Measurements from ENCODE around the gene NCK2. TPM values are rescaled to one million over a fixed set of nuclear protein-coding genes. Genes with fewer than 3 reads are reported as not detected.
A peak's percentile ranks its signal among the peaks of the same experiment; 100 is the strongest.

NCK2 gene
- total and polyA plus RNA-seq, 2 of the 13 experiments (the other 11 are each of a cell fraction or from before 2014, with no cell fraction given) = 14.8 to 23.5 TPM

DNA sequence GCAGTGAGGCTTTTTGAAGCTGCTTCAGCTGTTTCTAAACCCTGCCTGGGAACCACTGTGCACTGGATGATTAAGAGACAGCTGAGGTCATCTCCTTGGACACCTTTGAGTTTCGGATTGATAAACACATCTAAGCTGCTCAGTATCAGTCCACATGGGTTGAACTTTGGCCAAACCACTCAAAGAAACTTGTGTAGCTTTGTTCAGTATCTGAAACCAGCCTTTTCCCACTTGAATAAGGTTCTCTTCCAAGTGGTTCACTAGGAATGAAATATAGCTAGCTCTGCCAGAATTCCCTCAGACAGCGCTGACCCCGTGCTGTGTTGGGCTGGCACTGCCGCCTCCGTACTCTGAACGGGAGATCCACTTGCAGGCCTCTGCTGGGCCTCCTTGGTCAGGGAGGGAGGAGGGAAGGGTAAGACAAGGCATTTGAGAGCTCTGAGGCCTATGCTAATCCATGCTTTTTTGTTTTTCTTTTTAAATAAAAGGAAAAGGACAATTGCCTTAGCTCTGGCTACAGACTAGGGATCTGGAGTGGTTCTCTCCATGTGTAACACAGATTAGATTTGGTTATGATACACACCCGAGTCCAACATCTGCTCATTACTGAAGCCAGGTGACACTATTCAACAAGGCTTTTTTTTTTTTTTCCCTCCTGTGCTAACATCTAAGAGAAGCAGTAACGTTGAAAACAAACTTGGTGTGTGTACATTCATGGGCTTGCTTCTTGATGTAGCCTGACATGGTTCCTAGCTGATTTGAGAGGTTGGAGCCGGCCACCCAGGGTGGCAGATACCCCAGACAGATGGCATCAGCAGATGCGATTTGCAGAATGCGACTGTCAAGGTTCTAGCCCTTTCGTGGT lies 67.7 kb downstream of the NCK2 start:
- BruUV-seq (replicated peaks) = no TSS peak
- Histone ChIP-seq H3K27me3 (ENCODE audit: control insufficient read depth in 1 of 2, insufficient read depth in 2 of 2, low read length in 2 of 2) (no peaks in the 10 kb centered on the region), H3K27ac (ENCODE audit: extremely low read length, insufficient read depth, low read length) (peak overlapping the region; percentile 33), H3K36me3 (replicated peaks in 1 of 2; ENCODE audit: control insufficient read depth in 1 of 2, insufficient read depth in 2 of 2, low read length in 2 of 2) (peaks cover 0 to 5% of the 10 kb centered on the region in 2 experiments; a peak in 2 of 5 replicates), H3K4me1 (ENCODE audit: insufficient read depth, low read length) (peaks cover 22% of the 10 kb centered on the region), H4K20me1 (ENCODE audit: insufficient read depth, low read length) (no peaks in the 10 kb centered on the region), H2AFZ (ENCODE audit: low read length) (no peak overlapping the region), H3K79me2 (ENCODE audit: insufficient read depth, low read length) (peaks cover 2% of the 10 kb centered on the region), H3K9me3 (ENCODE audit: low read length) (no peaks in the 10 kb centered on the region), H3K4me3 (replicated peaks in 1 of 3; ENCODE audit: insufficient read depth in 1 of 3, low read depth in 2 of 3, low read length in 3 of 3) (0 out of 6 replicates have a peak overlapping the region, but pooled peaks of 2 of the 3 experiments have one; percentile 1 to 11), H3K9ac (ENCODE audit: insufficient read depth, low read depth, low read length) (no peak overlapping the region; the same call in 1 of the 2 replicates), H3K4me2 (ENCODE audit: low read depth, low read length) (peak overlapping the region; percentile 65)
- CTCF ChIA-PET (ENCODE audit: low intra/inter-chr PET ratio, low total read pairs) = no interaction called here
- WGBS (ENCODE audit: low lambda C conversion rate) = 55% methylated on average over 12 of the region's 12 CpGs
- in situ Hi-C loops (cut with HindIII; ENCODE audit: extremely low pct_ligation_motif_present, low pct_unique_long_range_greater_than_20kb) (no loop called here), intact Hi-C loops (cut with micrococcal nuclease; ENCODE audit: unreplicated experiment) (no loop called here)
- ATAC-seq = peak; percentile 93
- POLR2A ChIA-PET = interaction anchor here (0.9 to 1.3 kb wide), 2 partner anchors 10 kb away, joined by 3 to 5 read pairs; no protein-coding TSS in a partner anchor
- peak; percentile 83 for FAIRE-seq
- peak; percentile 60 for DNase-seq (ENCODE audit: low spot score)
- TF ChIP-seq HNF4G (IDR thresholded peaks at IDR 0.05; ENCODE audit: borderline replicate concordance, low read depth, low read length) (peak; percentile 46; the same call in 1 of the 2 replicates), HNF4G (CRISPR knock-in tag; IDR thresholded peaks at IDR 0.05; ENCODE audit: borderline replicate concordance, low read depth) (no peak), ZNF530 (CRISPR knock-in tag; IDR thresholded peaks at IDR 0.05; ENCODE audit: low read depth) (no peak), NR2F6 (IDR thresholded peaks at IDR 0.05) (peak; percentile 22; the same call in 1 of the 2 replicates), NR2F6 (CRISPR knock-in tag; IDR thresholded peaks at IDR 0.05) (0 out of 2 replicates have a peak, but pooled peaks have one; percentile 12), HNF4A (CRISPR knock-in tag; IDR thresholded peaks at IDR 0.05) (peak; percentile 60), ZSCAN31 (CRISPR knock-in tag; IDR thresholded peaks at IDR 0.05; ENCODE audit: low read depth) (0 out of 2 replicates have a peak, but pooled peaks have one; percentile 29), ZNF547 (CRISPR knock-in tag; IDR thresholded peaks at IDR 0.05) (0 out of 2 replicates have a peak, but pooled peaks have one; percentile 28)
- TF ChIP-seq, protein P1, sequence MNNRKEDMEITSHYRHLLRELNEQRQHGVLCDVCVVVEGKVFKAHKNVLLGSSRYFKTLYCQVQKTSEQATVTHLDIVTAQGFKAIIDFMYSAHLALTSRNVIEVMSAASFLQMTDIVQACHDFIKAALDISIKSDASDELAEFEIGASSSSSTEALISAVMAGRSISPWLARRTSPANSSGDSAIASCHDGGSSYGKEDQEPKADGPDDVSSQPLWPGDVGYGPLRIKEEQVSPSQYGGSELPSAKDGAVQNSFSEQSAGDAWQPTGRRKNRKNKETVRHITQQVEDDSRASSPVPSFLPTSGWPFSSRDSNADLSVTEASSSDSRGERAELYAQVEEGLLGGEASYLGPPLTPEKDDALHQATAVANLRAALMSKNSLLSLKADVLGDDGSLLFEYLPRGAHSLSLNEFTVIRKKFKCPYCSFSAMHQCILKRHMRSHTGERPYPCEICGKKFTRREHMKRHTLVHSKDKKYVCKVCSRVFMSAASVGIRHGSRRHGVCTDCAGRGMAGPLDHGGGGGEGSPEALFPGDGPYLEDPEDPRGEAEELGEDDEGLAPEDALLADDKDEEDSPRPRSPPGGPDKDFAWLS (CRISPR knock-in tag; IDR thresholded peaks at IDR 0.05; ENCODE audit: borderline replicate concordance) = no peak
- TF ChIP-seq, protein P2, sequence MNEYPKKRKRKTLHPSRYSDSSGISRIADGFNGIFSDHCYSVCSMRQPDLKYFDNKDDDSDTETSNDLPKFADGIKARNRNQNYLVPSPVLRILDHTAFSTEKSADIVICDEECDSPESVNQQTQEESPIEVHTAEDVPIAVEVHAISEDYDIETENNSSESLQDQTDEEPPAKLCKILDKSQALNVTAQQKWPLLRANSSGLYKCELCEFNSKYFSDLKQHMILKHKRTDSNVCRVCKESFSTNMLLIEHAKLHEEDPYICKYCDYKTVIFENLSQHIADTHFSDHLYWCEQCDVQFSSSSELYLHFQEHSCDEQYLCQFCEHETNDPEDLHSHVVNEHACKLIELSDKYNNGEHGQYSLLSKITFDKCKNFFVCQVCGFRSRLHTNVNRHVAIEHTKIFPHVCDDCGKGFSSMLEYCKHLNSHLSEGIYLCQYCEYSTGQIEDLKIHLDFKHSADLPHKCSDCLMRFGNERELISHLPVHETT (CRISPR knock-in tag; conservative IDR thresholded peaks at IDR 0.05) = no peak
- TF ChIP-seq, protein P3, sequence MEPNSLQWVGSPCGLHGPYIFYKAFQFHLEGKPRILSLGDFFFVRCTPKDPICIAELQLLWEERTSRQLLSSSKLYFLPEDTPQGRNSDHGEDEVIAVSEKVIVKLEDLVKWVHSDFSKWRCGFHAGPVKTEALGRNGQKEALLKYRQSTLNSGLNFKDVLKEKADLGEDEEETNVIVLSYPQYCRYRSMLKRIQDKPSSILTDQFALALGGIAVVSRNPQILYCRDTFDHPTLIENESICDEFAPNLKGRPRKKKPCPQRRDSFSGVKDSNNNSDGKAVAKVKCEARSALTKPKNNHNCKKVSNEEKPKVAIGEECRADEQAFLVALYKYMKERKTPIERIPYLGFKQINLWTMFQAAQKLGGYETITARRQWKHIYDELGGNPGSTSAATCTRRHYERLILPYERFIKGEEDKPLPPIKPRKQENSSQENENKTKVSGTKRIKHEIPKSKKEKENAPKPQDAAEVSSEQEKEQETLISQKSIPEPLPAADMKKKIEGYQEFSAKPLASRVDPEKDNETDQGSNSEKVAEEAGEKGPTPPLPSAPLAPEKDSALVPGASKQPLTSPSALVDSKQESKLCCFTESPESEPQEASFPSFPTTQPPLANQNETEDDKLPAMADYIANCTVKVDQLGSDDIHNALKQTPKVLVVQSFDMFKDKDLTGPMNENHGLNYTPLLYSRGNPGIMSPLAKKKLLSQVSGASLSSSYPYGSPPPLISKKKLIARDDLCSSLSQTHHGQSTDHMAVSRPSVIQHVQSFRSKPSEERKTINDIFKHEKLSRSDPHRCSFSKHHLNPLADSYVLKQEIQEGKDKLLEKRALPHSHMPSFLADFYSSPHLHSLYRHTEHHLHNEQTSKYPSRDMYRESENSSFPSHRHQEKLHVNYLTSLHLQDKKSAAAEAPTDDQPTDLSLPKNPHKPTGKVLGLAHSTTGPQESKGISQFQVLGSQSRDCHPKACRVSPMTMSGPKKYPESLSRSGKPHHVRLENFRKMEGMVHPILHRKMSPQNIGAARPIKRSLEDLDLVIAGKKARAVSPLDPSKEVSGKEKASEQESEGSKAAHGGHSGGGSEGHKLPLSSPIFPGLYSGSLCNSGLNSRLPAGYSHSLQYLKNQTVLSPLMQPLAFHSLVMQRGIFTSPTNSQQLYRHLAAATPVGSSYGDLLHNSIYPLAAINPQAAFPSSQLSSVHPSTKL (CRISPR knock-in tag; IDR thresholded peaks at IDR 0.05) = peak; percentile 37; the same call in 1 of the 2 replicates
- TF ChIP-seq, protein P4, sequence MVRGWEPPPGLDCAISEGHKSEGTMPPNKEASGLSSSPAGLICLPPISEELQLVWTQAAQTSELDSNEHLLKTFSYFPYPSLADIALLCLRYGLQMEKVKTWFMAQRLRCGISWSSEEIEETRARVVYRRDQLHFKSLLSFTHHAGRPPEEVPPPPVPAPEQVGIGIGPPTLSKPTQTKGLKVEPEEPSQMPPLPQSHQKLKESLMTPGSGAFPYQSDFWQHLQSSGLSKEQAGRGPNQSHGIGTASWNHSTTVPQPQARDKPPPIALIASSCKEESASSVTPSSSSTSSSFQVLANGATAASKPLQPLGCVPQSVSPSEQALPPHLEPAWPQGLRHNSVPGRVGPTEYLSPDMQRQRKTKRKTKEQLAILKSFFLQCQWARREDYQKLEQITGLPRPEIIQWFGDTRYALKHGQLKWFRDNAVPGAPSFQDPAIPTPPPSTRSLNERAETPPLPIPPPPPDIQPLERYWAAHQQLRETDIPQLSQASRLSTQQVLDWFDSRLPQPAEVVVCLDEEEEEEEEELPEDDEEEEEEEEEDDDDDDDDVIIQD (CRISPR knock-in tag; IDR thresholded peaks at IDR 0.05; ENCODE audit: low read depth) = 0 out of 2 replicates have a peak, but pooled peaks have one; percentile 13

Data from HepG2 (cell line).